H1 (cell line): ENCODE results near the gene QSOX2. TPM values are rescaled to one million over a fixed set of nuclear protein-coding genes. Genes with fewer than 3 reads are reported as not detected.

Source experiments
- CTCF ChIA-PET: fragments of 300-600 bp; sonication (Branson Sonifier 250); formaldehyde crosslinking; loops from one replicate; lab custom pipeline; 2021; ENCODE audit not compliant: partially characterized antibody; lab: Charles Lee
- POLR2A ChIA-PET: fragments of 300-600 bp; sonication (Branson Sonifier 250); formaldehyde crosslinking; loops from one replicate; lab custom pipeline; 2021; ENCODE audit warnings: inconsistent platforms; ENCODE audit not compliant: partially characterized antibody; lab: Charles Lee
- DNase-seq, 2 experiments: peaks; one replicate each; pipeline versions ENCODE4 v3.0.0 to v3.0.0-alpha.2; 2010 to 2022; ENCODE audit warnings: low spot score in 2 of 2, low read depth in 1 of 2, mixed read lengths in 1 of 2
- FAIRE-seq: peaks from 2 replicates; lab custom pipeline; 2011; peaks lifted over from hg19 to GRCh38; lab: Jason Lieb, UNC
- H2AFZ ChIP-seq: 2 replicates; pipeline ENCODE4 v1.8.1; 2012; ENCODE audit warnings: low read length, inconsistent platforms
- H2AK5ac ChIP-seq: 2 replicates; pipeline ENCODE4 v1.6.1; 2013; ENCODE audit warnings: low read depth, low read length
- H2BK120ac ChIP-seq: replicated peaks from 2 replicates; pipeline ENCODE3; 2013; ENCODE audit warnings: low read depth, low read length, inconsistent platforms
- H2BK12ac ChIP-seq: 2 replicates; pipeline ENCODE4 v1.6.1; 2013; ENCODE audit warnings: low read depth, low read length
- H2BK15ac ChIP-seq: 2 replicates; pipeline ENCODE4 v1.6.1; 2013; ENCODE audit warnings: low read length
- H2BK20ac ChIP-seq: 2 replicates; pipeline ENCODE4 v1.6.1; 2013; ENCODE audit warnings: low read length
- H2BK5ac ChIP-seq: 2 replicates; pipeline ENCODE4 v1.6.1; 2013; ENCODE audit warnings: low read depth, low read length
- H3K14ac ChIP-seq: 2 replicates; pipeline ENCODE4 v1.6.1; 2013; ENCODE audit warnings: inconsistent platforms; ENCODE audit not compliant: insufficient read length
- H3K18ac ChIP-seq: 2 replicates; pipeline ENCODE4 v1.6.1; 2013; ENCODE audit warnings: low read length; ENCODE audit errors: extremely low read depth
- H3K23ac ChIP-seq: 2 replicates; pipeline ENCODE4 v1.6.1; 2013; ENCODE audit warnings: inconsistent platforms; ENCODE audit not compliant: insufficient read length
- H3K23me2 ChIP-seq: 2 replicates; pipeline ENCODE4 v1.6.1; 2013; ENCODE audit warnings: low read depth, low read length
- H3K27ac ChIP-seq: 2 replicates; pipeline ENCODE4 v1.6.1; 2011; ENCODE audit warnings: low read depth, low read length, inconsistent platforms
- H3K27me3 ChIP-seq, 4 experiments: replicated peaks in 1 of 4; 1 replicate in 1 of 4; 2 replicates in 3 of 4; pipeline versions ENCODE4 v1.6.1 to v1.8.1; 2011 to 2013; ENCODE audit warnings: low read length in 3 of 4, mild to moderate bottlenecking in 3 of 4, inconsistent platforms in 2 of 4, mixed read lengths in 2 of 4, moderate library complexity in 1 of 4; ENCODE audit not compliant: control insufficient read depth in 3 of 4, insufficient read depth in 3 of 4; ENCODE audit errors: extremely low read depth in 1 of 4
- H3K36me3 ChIP-seq, 4 experiments: 2 replicates each; pipeline versions ENCODE4 v1.6.1 to v1.8.1; 2011 to 2013; ENCODE audit warnings: mild to moderate bottlenecking in 4 of 4, low read length in 3 of 4, moderate library complexity in 2 of 4, control low read depth in 1 of 4, inconsistent platforms in 1 of 4; ENCODE audit not compliant: insufficient read depth in 4 of 4, control insufficient read depth in 2 of 4
- H3K4ac ChIP-seq: replicated peaks from 2 replicates; pipeline ENCODE3; 2013; ENCODE audit warnings: low read length, low read depth, mixed read lengths, inconsistent platforms; ENCODE audit not compliant: insufficient read length
- H3K4me1 ChIP-seq, 4 experiments: replicated peaks in 1 of 4; 1 replicate in 1 of 4; 2 replicates in 3 of 4; pipeline versions ENCODE4 v1.6.1 to v1.8.1; 2011 to 2013; ENCODE audit warnings: low read length in 3 of 4, inconsistent platforms in 2 of 4, mixed read lengths in 1 of 4; ENCODE audit not compliant: insufficient read depth in 4 of 4, control insufficient read depth in 3 of 4
- H3K4me2 ChIP-seq, 2 experiments: 2 replicates each; pipeline versions ENCODE4 v1.6.1 to v1.8.1; 2011 to 2013; ENCODE audit warnings: low read depth in 2 of 2, low read length in 2 of 2, control low read depth in 1 of 2, inconsistent platforms in 1 of 2, mild to moderate bottlenecking in 1 of 2; ENCODE audit not compliant: insufficient read depth in 1 of 2
- H3K4me3 ChIP-seq, 4 experiments: fragments of 200-600, 300-600 bp in 1 of 4; sonication (generic), shearing (Covaris generic), sonication (Bioruptor Twin) in 1 of 4; 2 replicates each; pipeline versions ENCODE4 v1.5.1 to v1.8.1; 2011 to 2016; ENCODE audit warnings: low read length in 4 of 4, low read depth in 3 of 4, control low read depth in 2 of 4, inconsistent platforms in 2 of 4, mild to moderate bottlenecking in 2 of 4, mixed read lengths in 1 of 4, moderate library complexity in 1 of 4; ENCODE audit not compliant: insufficient read depth in 2 of 4; ENCODE audit errors: extremely low read depth in 1 of 4
- H3K56ac ChIP-seq: replicated peaks from 2 replicates; pipeline ENCODE3; 2013; ENCODE audit warnings: low read depth, mild to moderate bottlenecking, mixed read lengths, low read length, inconsistent platforms; ENCODE audit not compliant: insufficient read length
- H3K79me1 ChIP-seq: 2 replicates; pipeline ENCODE4 v1.6.1; 2013; ENCODE audit warnings: low read depth, low read length, control low read depth
- H3K79me2 ChIP-seq, 2 experiments: 2 replicates each; pipeline versions ENCODE4 v1.6.1 to v1.8.1; 2012 to 2013; ENCODE audit warnings: low read length in 2 of 2, mild to moderate bottlenecking in 2 of 2, inconsistent platforms in 1 of 2; ENCODE audit not compliant: insufficient read depth in 2 of 2, control insufficient read depth in 1 of 2
- H3K9ac ChIP-seq, 4 experiments: replicated peaks in 1 of 4; 1 replicate in 1 of 4; 2 replicates in 3 of 4; pipeline versions ENCODE4 v1.6.1 to v1.8.1; 2011 to 2013; ENCODE audit warnings: low read depth in 3 of 4, low read length in 3 of 4, control low read depth in 2 of 4, mild to moderate bottlenecking in 2 of 4, moderate library complexity in 2 of 4, inconsistent platforms in 1 of 4; ENCODE audit errors: extremely low read depth in 1 of 4
- H3K9me3 ChIP-seq, 2 experiments: 2 replicates each; pipeline versions ENCODE4 v1.6.1 to v1.8.1; 2012 to 2013; ENCODE audit warnings: mild to moderate bottlenecking in 2 of 2, moderate library complexity in 2 of 2, control low read depth in 1 of 2, inconsistent platforms in 1 of 2, low read depth in 1 of 2, low read length in 1 of 2, mixed read lengths in 1 of 2; ENCODE audit not compliant: insufficient read depth in 2 of 2
- H4K20me1 ChIP-seq, 2 experiments: replicated peaks in 1 of 2; 2 replicates each; pipeline versions ENCODE3 to v1.8.1; 2011 to 2013; ENCODE audit warnings: inconsistent platforms in 2 of 2, low read length in 2 of 2, mild to moderate bottlenecking in 1 of 2; ENCODE audit not compliant: insufficient read depth in 2 of 2, control insufficient read depth in 1 of 2
- H4K5ac ChIP-seq: 2 replicates; pipeline ENCODE4 v1.6.1; 2013; ENCODE audit warnings: low read length, low read depth, mixed read lengths, inconsistent platforms; ENCODE audit not compliant: insufficient read length
- H4K8ac ChIP-seq: 2 replicates; pipeline ENCODE4 v1.8.0; 2013; ENCODE audit warnings: mild to moderate bottlenecking, moderate library complexity, low read length, inconsistent platforms; ENCODE audit not compliant: insufficient read depth; ENCODE audit errors: extremely low read depth
- H4K91ac ChIP-seq: replicated peaks from 2 replicates; pipeline ENCODE3; 2013; ENCODE audit warnings: low read length, mixed read lengths, inconsistent platforms; ENCODE audit not compliant: insufficient read length
- FOSL1 ChIP-seq: IDR thresholded peaks from 2 replicates; pipeline ENCODE4 v1.6.1; 2011; ENCODE audit warnings: mild to moderate bottlenecking, low read depth, low read length, moderate library complexity; ENCODE audit not compliant: insufficient read depth
- GTF2F1 ChIP-seq: IDR thresholded peaks from 2 replicates; pipeline ENCODE4 v1.6.1; 2012; ENCODE audit warnings: low read depth, low read length, improper control_type of control experiment, borderline replicate concordance
- USF2 ChIP-seq: IDR thresholded peaks from 2 replicates; pipeline ENCODE4 v1.6.1; 2011; ENCODE audit warnings: low read length, improper control_type of control experiment
- WGBS, 2 experiments: shearing (Covaris generic) in 1 of 2; methylation state at CpG; one replicate each; pipeline versions ENCODE4 v1.1.6 to v1.1.7; 2013 to 2015; ENCODE audit warnings: low lambda C conversion rate in 2 of 2, mixed read lengths in 2 of 2, inconsistent platforms in 1 of 2, low coverage in 1 of 2, missing lambda C conversion rate in 1 of 2; ENCODE audit not compliant: insufficient replicate concordance in 2 of 2, insufficient coverage in 1 of 2, insufficient read length in 1 of 2; ENCODE audit errors: extremely low coverage in 1 of 2, missing lambda C conversion rate in 1 of 2; 5-methylcytosine and 5-hydroxymethylcytosine counted together
- polyA plus RNA-seq, 7 experiments: library from polyadenylated mRNA; depleted of rRNA in 3 of 7; stranded (reverse) in 5 of 7; unstranded in 2 of 7; fragments of >200 nt in 5 of 7; fragments of 200-250 nt in 2 of 7; gene quantifications; 1 replicate in 5 of 7; 2 replicates in 1 of 7; 4 replicates in 1 of 7; pipeline versions ENCODE4 v1.2.1 to v1.2.3, GENCODE V29; 2011 to 2013; ENCODE audit warnings: missing spikeins in 2 of 7, mixed read lengths in 2 of 7
- total RNA-seq: library from RNA; stranded (reverse); fragmentation: NEBNext Ultra II Directional; extraction: Animal tissue kit (Norgen Biotek cat#: 25700); gene quantifications from 2 replicates; pipeline ENCODE4 v1.2.1, GENCODE V29; 2021

Gene QSOX2
- total and polyA plus RNA-seq, 2 of the 8 experiments (the other 6 are each of a cell fraction or from before 2014, with no cell fraction given), result 18.0 to 28.6 TPM

- no peaks in the 10 kb centered on the region for H3K23me2 ChIP-seq
- H3K36me3 ChIP-seq, result no peaks in the 10 kb centered on the region
- H3K27me3 ChIP-seq, result no peaks in the 10 kb centered on the region
- H3K4ac ChIP-seq, result no peak overlapping the region
- no peak overlapping the region for H3K27ac ChIP-seq
- no peak overlapping the region for H2BK15ac ChIP-seq
- no peak overlapping the region for H4K8ac ChIP-seq
- no peak overlapping the region for H4K91ac ChIP-seq
- peaks cover 0 to 4% (median 2%) of the 10 kb centered on the region in 4 experiments; a peak in 3 of 7 replicates for H3K4me1 ChIP-seq
- no peak overlapping the region for H2AK5ac ChIP-seq
- ChIA-PET CTCF (interaction anchor here (0.7 to 5.2 kb wide), 10 partner anchors 11 to 144 kb away, joined by 3 to 21 read pairs (median 3); no protein-coding TSS in a partner anchor), POLR2A (interaction anchor here (1.1 kb wide), 1 partner anchor 14 kb away, joined by 3 read pairs; no protein-coding TSS in a partner anchor)
- no peaks in the 10 kb centered on the region for H4K20me1 ChIP-seq
- FAIRE-seq, result no peak
- no peak overlapping the region for H3K4me3 ChIP-seq
- TF ChIP-seq USF2, result no peak
- no peak for TF ChIP-seq GTF2F1
- no peak for TF ChIP-seq FOSL1
- no peak overlapping the region for H3K56ac ChIP-seq
- H3K23ac ChIP-seq, result no peak overlapping the region
- H4K5ac ChIP-seq, result no peak overlapping the region
- no peak overlapping the region for H2BK5ac ChIP-seq
- no peak overlapping the region for H2BK120ac ChIP-seq
- no peak overlapping the region for H3K14ac ChIP-seq
- H2BK20ac ChIP-seq, result no peak overlapping the region
- no peak overlapping the region for H3K9ac ChIP-seq
- H3K79me2 ChIP-seq, result no peaks in the 10 kb centered on the region
- 84% methylated on average over 18 of the region's 28 CpGs; no CpG with 5 or more reads in 1 of the 2 experiments for WGBS, 2 experiments
- H3K18ac ChIP-seq, result no peak overlapping the region
- no peak overlapping the region for H2AFZ ChIP-seq
- H3K79me1 ChIP-seq, result no peaks in the 10 kb centered on the region
- H3K4me2 ChIP-seq, result no peak overlapping the region
- H2BK12ac ChIP-seq, result no peak overlapping the region
- no peak for DNase-seq
- no peaks in the 10 kb centered on the region for H3K9me3 ChIP-seq
Measured at GRCh38 chr9:136285501-136286358, 40.1 kb upstream of the QSOX2 start.
